Epithelial cell of umbilical artery (primary cell): ENCODE results near the gene CRTC2. TPM values are rescaled to one million over a fixed set of nuclear protein-coding genes. Genes with fewer than 3 reads are reported as not detected.

ENCODE experiments used
- total RNA-seq: library from RNA; depleted of rRNA; stranded (reverse); fragments of >200 nt; gene quantifications from 2 replicates; pipeline ENCODE4 v1.2.3, GENCODE V29; 2014

The CRTC2 gene
- total RNA-seq: 1.8 and 2.3 TPM in 2 replicates

GRCh38 chr1:153958111-153958960, at the start of gene CRTC2:
Gene CRTC2 (minus strand): TSS chr1:153958612. CDS start chr1:153958497, 115 bp downstream.

GRCh38 chr1:153990468-153991150, 32.2 kb upstream of the CRTC2 start, which contains the start of gene RPS27:
Gene RPS27 (plus strand): TSS chr1:153990762. CDS start chr1:153990797, 35 bp downstream.

GRCh38 chr1:153985941-153986761, 27.7 kb upstream of the CRTC2 start, which contains the start of gene RAB13:
Gene RAB13 (minus strand): TSS chr1:153986339. CDS start chr1:153986236, 103 bp downstream.

GRCh38 chr1:153977250-153978240, 19.1 kb upstream of the CRTC2 start, which contains the start of gene JTB:
Gene JTB (minus strand): TSS chr1:153977674. CDS start chr1:153977252, 422 bp downstream.

GRCh38 chr1:153967107-153967999, 8.9 kb upstream of the CRTC2 start, which contains the start of gene CREB3L4:
Gene CREB3L4 (plus strand): TSS chr1:153967902. CDS start chr1:153968526, 624 bp downstream.

GRCh38 chr1:153963030-153963849, 4.8 kb upstream of the CRTC2 start, which contains the start of gene SLC39A1:
Gene SLC39A1 (minus strand): TSS chr1:153963537. CDS start chr1:153962715, 822 bp downstream.

GRCh38 chr1:153946622-153947241, 11.7 kb downstream of the CRTC2 start, which contains the start of gene DENND4B:
Gene DENND4B (minus strand): TSS chr1:153946718. CDS start chr1:153944374, 2,344 bp downstream.

GRCh38 chr1:153922972-153923925, 35.2 kb downstream of the CRTC2 start, which contains the start of gene GATAD2B:
Gene GATAD2B (minus strand): TSS chr1:153922972. CDS start chr1:153828347, 94,625 bp downstream.

Other genes with a start within 250 kb of the CRTC2 start
- gene INTS3, start 230.6 kb downstream of the CRTC2 start, total RNA-seq: 21.4 and 26.3 TPM in 2 replicates
- 13.8 and 19.8 TPM in 2 replicates for gene SLC27A3, start 183.2 kb downstream of the CRTC2 start, total RNA-seq
- 2.3 and 3.2 TPM in 2 replicates for gene GATAD2B, start 35.6 kb downstream of the CRTC2 start, total RNA-seq
- 12.0 and 13.1 TPM in 2 replicates for gene DENND4B, start 11.9 kb downstream of the CRTC2 start, total RNA-seq
- gene SLC39A1, start 4.9 kb upstream of the CRTC2 start, total RNA-seq: 101 and 104 TPM in 2 replicates
- 6.1 and 6.8 TPM in 2 replicates for gene CREB3L4, start 9.3 kb upstream of the CRTC2 start, total RNA-seq
- 126 and 138 TPM in 2 replicates for gene JTB, start 19.1 kb upstream of the CRTC2 start, total RNA-seq
- 37.4 and 44.2 TPM in 2 replicates for gene RAB13, start 27.7 kb upstream of the CRTC2 start, total RNA-seq
- gene RPS27, start 32.1 kb upstream of the CRTC2 start, total RNA-seq: 390 and 805 TPM in 2 replicates
- gene NUP210L, start 196.5 kb upstream of the CRTC2 start, total RNA-seq: under 0.01 TPM in 1 of 2 replicates, not detected in the other
- gene TPM3, start 233.5 kb upstream of the CRTC2 start, total RNA-seq: 794 and 906 TPM in 2 replicates
- gene CFAP141, start 247.7 kb upstream of the CRTC2 start, total RNA-seq: not detected in 2 replicates